Hepatocyte (in vitro differentiated cells): ENCODE measurements around the gene TRMT2A.

ENCODE experiments used
- EZH2 ChIP-seq: fragments of 200-600 bp; sonication (generic); IDR thresholded peaks from 2 replicates; pipeline ENCODE4 v1.6.1; 2016; ENCODE audit warnings: antibody characterized with exemption, mild to moderate bottlenecking, borderline replicate concordance
- TF ChIP-seq, protein P1 (sequence below): fragments of 200-600 bp; sonication (generic); IDR thresholded peaks from 2 replicates; pipeline ENCODE4 v1.5.1; 2016; ENCODE audit warnings: antibody characterized with exemption, mild to moderate bottlenecking; ENCODE audit not compliant: poor library complexity

GRCh38 chr22:20083891-20084546 is 33.0 kb downstream of the TRMT2A start:
- TF ChIP-seq EZH2, result no peak
- TF ChIP-seq, protein P1, sequence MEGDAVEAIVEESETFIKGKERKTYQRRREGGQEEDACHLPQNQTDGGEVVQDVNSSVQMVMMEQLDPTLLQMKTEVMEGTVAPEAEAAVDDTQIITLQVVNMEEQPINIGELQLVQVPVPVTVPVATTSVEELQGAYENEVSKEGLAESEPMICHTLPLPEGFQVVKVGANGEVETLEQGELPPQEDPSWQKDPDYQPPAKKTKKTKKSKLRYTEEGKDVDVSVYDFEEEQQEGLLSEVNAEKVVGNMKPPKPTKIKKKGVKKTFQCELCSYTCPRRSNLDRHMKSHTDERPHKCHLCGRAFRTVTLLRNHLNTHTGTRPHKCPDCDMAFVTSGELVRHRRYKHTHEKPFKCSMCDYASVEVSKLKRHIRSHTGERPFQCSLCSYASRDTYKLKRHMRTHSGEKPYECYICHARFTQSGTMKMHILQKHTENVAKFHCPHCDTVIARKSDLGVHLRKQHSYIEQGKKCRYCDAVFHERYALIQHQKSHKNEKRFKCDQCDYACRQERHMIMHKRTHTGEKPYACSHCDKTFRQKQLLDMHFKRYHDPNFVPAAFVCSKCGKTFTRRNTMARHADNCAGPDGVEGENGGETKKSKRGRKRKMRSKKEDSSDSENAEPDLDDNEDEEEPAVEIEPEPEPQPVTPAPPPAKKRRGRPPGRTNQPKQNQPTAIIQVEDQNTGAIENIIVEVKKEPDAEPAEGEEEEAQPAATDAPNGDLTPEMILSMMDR, result no peak
